HG02870 (cell line): ENCODE measurements around the gene SMU1.

ENCODE experiments used
- ATAC-seq: cut with Tn5 transposase; IDR thresholded peaks from one replicate; pipeline ENCODE4 v1.9.1; 2021; ENCODE audit warnings: mild to moderate bottlenecking, moderate library complexity; ENCODE audit not compliant: unreplicated experiment

Gene SMU1

DNA sequence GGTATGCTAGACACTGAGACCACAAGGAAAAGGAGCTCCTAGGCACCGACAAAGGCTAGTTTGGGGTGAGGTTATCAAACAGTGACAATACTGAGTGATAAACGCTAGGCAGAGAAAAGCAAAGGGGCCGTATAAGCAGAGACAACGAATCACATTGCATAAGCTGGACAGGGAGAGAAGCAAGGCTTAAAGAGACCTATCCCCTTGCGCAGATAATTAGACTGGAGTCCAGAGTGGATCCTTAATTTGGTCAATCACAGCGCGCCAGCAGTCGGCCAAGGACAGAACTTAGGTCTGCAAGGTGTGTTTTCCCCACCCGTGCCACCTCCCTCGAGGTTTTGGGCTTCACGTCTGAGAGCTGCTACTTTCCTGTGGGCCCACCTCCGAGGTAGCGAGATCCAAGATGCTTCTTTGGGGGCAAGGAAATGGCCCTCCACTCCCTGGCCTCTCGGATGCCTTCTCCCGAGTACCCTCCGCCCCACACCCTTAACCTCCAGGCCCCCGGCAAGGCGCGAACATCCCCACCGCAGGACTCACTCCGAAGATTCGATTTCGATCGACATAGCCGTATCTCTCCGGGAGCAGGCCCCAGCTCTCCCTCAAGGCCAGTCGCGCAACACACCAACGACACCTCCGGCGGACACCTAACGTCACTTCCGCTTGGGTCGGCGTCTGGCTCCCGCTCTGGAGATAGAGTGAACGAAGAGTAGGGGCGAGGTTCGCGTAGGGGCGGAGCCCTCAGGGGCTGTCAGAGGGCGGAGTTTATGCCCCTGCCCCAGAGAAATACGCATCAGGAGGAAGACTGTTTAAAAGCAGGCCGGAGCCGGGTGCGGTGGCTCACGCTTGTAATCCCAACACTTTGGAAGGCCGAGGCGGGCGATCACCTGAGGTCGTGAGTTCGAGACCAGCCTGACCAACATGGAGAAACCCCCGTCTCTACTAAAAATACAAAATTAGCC lies at the start of gene SMU1:
TSS of gene SMU1 (minus strand) at position 629 of the 959 bp plus-strand sequence. CDS start at position 563, 66 bp downstream.
- ATAC-seq: peak; percentile 99

DNA sequence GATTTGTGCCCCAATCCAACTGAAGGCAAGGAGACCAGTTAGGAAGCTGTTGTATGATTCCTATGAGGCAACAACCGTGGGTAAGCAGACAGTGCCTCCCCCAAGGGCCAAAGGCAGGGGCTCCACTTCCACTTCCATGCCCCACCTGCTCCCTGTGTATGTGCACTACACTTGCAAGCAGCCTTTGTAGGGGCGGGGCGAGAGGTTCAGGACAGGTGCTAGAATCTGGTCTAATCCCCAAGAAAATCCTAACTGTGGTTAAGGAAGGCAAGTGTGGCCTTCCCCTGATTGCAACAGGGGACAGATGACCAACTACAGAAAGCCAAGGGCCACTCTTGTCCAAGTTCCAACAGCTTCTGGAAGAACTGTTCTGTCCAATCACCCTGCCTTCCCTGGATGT lies 49.0 kb upstream of the SMU1 start:
- ATAC-seq: no peak

DNA sequence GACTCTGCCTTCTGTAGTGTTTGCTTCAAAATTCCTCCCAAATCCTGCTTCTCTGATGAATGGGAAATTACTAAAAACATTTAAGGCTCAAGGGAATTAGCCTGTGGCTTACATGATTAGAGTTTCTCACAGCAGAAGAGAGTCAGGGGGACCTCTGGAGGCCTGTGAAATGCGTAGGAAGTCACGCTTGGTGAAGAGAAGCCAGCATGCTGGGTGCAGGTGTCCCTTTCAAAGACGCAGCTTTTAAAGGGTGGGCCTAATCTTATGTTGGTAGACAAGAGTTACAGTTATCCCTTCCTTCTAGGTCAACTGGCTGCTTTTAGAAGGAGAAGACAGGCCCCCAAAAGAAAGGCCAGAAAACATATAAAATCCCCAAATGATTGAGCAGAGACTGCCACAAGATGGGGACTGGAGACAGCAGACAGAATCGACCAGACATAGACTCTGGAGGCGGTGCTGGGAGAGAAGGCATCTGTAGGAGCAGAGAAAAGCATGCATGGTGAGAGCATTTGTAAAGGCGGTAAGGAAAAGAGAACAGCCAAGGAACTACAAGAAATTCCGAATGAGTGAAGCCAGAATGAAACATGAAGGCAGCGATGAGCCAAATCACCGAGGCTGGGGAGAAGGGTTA lies 48.4 kb upstream of the SMU1 start:
- ATAC-seq: no peak

DNA sequence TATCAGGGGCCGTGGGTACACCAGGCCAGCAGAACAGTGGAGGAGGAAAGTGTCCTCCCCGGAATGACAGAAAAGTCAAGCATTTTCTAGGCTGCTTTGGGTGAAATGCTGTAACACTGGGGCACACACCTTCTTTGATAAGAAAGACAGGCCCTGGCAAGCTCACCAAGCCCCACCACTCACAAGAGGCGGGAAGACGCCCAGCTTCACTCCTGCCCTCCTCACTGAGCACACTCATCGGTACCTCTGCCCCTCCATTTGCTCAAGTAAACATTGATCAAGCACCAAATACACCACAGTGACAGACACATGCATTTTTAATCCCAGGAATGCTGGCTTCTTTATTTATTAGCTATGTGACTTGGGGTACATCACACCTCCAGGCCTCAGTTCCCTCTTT lies 47.6 kb upstream of the SMU1 start:
- no peak for ATAC-seq

DNA sequence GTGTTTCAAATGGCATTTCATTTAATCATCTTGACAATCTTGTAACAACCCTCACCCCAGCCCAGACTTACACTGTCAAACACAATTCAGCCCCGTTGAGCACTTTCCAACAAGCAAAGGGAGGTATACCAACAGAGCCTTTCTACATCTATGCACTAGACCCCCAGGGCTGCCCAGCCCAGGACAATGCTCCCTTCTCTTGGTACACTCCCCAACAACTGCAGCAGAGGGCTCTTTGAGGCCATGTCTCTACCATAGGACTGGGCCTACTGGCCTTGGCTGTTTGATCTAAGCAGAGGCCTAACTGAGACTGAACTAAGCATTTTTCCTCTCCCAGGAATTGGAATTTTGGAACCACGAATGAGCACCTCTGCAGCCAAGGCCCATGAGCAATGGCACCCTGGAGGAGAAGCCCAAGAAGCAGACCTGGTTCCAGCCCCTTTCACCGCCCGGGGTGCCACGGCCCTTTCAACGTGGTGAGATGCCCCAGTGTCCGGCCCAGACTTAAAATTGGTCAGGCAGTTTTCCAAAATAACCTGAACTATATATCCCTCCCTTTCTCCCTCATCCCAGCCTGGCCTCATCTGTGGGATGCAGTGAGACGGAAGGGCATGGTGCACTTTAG lies 47.0 kb upstream of the SMU1 start:
- ATAC-seq: no peak

DNA sequence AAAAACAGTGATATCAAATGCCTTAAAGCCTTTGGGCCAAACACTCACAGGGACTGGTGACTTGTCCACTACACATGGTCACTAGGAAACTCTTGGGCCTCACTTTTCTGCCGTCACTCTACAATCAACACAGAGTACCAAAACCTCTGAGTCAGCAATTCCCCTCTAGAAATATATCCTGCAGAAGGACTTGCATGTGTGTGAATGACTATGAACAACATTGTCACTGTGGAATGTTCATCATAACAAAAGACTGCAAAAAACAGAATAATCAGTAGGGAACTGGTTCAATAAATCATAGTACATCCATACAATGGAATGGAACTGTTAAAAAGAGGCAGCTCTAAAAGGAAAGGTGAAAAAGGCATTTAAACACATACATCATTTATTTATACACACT lies 44.1 kb upstream of the SMU1 start:
- no peak for ATAC-seq

DNA sequence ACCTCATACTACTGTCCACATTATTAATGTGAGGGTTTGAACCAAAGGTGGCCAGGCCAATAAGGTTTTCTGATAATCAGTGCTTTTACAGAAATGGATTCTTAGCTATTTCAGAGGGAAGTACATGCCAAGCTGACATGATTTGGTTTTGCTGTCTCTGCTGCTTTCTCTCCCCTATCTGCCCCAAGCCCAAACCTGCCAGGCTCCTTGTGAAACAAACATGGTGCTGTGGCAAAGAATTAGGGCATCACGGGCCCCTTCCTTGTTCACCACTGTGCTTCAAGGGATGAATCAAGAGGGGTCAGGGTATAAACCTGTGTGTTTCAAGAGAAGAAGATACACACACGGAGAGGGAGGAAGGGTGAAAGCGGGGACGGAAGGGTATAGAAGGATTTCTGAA lies 41.3 kb upstream of the SMU1 start:
- ATAC-seq: no peak

DNA sequence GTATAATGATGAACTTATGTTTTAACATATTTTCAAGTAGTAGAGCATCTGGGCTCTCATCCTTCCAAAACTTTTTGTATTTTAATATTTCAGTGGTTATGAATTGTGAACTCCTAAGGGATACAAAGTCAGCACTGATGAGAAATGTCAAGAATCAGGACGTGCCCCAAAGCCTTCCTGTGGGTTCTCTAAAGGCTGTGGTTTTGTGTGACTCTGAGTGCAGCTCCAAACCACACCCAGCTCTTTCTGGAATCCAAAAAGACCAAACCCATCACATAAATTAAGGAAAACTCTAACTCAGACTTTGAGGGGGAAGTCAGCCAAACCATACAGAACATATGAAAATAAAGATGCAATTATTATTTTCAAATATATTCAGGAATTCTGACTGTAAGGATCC lies 40.8 kb upstream of the SMU1 start:
- ATAC-seq: no peak

DNA sequence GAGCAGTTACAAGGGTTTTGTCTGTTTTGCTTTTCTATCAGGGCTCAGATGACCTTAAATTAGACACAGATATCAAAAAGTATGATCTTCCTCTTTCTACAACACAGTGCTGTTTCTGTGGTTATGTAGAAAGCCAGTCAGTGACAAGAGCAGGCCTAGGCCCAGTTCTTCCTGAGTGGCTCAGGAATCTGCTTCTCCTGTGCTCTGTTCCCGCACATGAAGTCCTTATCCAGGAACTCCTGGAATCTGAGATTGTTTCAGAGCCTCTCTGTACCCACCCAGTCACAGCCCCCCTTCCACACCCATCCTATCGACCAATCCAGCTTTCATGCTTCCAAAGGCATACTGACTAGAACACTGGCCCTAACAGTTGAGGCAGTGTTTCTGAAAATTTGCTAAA lies 40.4 kb upstream of the SMU1 start:
- peak; percentile 62 for ATAC-seq

DNA sequence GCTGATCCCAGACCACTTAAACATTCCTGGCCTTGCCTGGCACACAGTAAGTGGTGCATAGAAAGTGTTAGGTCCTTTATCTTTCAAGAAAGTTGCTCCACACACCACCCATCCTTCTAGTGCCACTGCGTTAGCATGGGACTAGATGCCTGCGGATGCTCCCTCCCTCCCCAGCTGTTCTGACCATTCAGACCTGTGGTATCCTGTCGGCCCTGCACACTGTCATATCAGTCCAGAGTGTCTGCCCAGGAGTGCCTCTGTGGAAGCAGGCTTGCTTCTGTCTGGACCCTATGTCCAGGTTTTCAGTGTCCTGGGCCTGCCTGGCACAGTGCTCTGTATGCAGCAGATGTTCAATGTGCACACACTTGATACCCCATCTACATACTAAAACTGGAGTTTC lies 38.3 kb upstream of the SMU1 start:
- ATAC-seq: no peak

DNA sequence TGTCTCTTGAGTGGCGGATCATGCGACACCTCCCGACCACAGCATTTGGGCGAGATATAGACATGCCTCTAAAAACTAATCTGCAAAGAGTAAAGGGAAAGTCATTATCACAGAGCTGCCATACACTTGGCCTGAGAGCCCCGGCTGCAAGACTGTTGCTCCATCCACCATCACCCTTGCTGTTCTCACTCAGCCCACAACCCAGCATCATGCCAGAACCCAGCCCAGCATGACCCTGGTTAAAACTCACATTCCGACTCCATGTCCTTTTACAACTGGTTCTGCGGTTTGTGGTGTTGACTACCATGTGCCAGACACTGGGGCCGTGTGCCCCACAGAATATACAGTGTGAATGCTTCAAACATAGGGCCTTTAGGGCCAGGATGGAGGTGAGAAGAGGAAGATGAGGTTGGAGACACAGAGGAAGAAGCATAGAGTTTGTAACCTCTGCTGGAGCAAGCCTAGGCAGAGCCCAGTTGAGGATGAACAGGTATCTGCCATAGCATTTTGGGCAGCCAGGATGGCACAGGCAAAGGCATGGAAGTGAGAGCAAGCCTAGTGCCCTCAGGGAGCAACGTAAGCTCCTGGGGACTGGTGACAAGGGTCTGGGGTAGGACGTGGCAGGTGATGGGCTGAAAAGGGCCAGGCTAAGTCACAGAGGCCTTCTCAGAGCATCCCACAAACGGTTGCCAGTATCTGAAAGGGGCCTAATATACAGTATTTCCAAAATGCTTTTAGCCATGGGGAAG lies 37.5 kb upstream of the SMU1 start:
- no peak for ATAC-seq

DNA sequence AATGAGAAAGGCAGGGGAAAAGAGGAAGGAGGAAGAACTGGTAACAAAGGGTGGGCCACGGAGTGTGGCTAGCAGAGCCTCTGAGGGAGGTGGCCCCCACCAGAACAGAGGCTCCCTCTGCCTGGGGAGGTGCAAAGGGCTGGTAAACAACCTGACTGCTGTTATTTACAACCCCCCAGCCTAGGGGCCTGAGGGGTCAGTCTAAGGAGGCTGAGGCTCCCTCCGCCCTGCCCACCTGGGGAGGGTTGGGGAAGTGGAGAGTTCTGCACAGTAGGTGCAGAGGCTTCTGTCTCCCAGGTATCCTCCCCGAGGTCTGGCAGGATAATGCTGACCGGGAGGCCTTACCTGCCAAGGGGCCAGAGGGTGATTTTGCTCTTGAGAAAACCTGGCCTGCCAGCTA lies 35.6 kb upstream of the SMU1 start:
- ATAC-seq: no peak

DNA sequence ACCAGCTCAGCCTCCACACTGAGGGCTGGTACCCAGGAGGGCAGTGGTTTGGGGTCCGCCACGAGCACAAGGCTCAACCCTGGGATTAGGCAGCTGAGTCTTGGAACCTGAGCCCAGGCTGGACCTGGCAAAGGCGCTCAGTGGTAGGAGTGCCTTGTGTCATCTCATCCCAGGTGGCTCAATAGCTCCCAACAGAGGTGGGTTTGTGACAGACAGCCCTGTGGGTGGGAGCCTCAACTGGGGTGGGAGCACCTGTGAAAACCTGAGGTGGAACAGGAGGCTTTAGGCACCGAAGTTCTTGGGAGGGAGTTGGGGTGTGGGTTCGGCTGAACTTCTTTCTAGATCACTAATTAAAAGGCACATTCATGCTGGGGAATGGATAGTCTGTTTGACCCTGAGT lies 35.2 kb upstream of the SMU1 start:
- ATAC-seq: no peak

DNA sequence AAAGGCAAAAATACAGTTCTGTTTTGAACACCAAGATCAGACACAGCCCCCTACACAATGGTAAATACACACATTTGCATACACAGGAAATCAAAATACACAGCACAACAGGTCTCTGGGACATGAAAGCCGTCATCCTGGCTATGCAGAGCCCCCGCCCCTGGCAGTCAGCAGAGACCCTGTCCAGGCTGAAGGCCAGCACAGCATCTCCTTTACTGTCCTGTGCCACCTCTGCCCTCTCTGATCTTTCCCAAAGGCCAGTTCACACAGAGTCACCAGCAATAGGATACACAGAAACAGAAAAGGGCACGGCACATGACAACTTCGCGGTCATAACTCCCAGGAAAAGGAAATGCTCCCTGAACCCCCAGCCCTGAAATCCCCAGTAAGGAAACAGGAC lies 34.2 kb upstream of the SMU1 start:
- no peak for ATAC-seq

DNA sequence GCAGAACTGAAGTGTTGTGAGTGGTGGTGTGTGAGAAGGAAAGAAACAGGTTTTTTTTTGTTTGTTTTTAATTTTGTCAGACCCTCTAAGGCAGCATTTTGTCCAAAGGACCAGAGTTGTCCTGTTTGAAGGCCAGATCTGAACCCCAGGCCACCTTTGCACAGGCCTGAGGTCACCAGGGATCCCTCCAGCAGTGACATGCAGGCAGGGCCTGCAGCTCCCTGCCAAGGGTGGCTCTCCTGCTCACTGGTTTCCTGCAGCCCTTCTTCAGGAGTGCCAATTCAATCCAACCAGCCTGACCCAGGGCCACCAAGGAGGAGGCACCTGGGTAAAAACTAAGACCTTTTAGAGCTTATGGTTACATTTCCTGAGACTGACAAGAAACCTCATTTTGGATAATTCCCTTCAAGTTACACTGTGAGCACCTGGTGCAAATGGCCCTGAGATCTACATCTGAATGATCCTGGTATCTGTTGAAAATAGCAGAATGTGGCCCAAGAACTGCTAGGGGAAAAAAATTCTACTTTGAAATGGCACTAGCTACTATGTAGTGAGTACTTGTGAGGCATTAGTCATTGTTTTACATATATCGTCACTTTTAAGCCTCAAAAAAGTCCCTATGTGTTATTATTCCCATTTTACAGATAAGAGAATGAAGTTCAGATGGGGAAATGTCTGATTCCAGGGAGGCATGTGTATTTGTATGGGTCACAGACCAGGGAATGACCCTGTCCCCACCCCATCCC lies 33.5 kb upstream of the SMU1 start:
- no peak for ATAC-seq

DNA sequence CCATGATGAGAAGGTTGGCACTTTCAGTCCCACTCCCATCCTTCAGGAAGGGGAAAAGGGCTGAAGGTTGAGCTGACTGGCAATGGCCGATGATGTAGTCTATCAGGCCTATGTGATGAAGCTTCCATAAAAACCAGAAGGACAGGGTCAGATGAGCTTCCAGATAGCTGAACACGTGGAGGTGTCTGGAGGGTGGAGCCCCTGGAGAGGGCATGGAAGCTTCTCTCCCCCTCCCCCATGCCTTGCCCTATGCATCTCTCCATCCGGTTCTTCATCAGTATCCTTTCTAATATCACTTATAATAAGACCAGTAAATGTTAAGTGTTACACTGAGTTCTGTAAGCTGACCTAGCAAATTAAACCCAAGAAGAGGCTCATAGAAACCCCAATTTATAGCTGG lies 32.6 kb upstream of the SMU1 start:
- no peak for ATAC-seq

DNA sequence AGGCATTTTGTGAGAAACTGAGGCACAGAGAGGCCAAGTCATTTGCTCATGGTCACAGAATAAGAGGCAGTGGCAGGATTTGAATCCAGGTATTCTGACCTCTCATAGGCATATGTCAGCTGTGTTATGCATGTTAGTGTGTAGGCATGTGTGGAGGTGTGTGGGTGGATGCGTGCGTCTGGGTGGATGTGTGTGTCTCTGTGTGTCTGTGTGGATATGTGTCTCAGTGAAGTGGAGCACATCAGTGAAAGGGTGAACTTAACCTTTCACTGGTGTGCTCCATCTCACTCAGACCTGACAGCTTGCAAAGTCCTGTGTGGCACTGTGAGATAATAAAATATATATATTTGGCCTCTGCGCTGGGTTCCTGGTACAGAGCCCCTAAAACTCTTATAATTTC lies 32.0 kb upstream of the SMU1 start:
- no peak for ATAC-seq

DNA sequence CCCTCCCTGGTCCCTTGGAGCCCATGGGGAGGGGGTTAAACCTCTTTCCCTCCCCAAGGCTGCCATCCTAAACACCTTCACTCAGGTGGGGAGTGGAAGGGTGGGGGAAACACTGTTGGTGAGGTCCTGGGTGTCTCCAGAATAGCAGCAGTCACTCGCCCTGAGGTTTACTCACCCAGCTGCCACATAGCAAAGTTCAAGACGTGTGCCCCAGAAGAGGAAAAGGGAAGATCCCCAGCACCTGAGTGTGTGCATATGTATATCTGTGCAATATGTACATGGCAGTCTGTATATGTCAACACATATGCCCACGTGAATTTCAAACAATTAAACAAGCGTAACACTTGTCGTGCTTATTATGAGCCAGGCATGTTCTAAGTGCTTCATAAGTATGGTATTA lies 31.3 kb upstream of the SMU1 start:
- no peak for ATAC-seq

DNA sequence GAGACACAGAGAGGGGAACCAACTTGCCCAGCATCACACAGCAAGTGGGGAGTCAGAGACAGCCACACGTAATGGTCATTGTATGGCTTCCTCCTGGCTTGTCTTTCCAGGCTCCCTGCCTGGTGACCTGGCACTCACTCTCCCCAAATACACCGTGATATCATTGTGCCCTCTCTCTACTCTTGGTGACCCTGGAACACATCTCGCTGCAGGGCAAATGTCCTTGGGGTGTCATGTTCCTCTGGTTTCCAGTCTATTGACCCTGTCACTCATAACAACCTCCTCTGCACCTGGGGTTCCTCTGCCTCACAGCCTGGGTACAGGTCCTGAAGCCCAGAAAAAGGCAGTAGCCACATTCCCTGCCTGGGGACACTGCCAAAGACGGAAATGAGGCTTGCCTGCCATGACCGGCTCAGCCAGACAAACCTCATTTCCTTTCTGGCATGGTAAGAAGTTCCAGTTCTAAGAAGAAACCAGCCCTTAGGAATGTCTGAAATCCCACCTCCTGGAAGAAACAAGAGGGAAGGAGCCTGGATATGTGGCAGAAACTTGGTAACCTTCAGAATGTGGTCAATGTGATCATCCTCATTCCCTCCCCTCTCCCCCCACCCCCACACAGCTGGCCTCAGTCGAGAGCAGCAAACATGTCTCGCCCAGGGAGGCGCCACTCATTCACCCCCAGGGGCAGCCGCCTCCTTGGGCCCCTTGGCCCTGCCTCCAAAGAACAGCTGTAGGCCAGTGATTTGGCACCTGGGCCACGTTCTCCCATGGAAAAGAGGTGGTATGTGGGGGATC lies 30.6 kb upstream of the SMU1 start:
- no peak for ATAC-seq

DNA sequence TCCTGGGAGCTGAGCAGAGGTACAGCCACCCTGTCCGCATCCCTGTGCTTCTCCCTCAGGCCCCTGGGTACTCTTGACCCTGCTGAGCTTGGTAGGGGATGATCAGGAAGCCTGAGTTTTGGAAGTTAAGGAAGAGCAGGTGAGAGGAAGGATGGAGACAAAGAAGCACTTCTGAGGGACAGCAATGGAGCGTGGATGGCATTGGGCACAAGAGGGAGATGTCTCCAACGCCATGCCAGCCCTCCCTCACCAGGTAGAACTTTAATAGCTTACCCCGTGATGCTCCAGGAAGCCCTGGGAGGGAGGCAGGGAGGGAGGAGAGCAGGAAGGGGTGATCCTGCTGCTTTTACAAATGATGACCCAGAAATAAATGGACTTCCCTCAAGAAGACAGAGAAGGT lies 29.9 kb upstream of the SMU1 start:
- ATAC-seq: no peak
